Hepatocyte (in vitro differentiated cells): Measurements from ENCODE around the gene PLEKHA5. TPM values are rescaled to one million over a fixed set of nuclear protein-coding genes. Genes with fewer than 3 reads are reported as not detected.
A peak's percentile ranks its signal among the peaks of the same experiment; 100 is the strongest.

Experiments
- DNase-seq: peaks from one replicate; pipeline ENCODE4 v3.0.0-alpha.2; 2016; ENCODE audit warnings: low spot score
- H2AFZ ChIP-seq: fragments of 200-600 bp; sonication (generic); 2 replicates; pipeline ENCODE4 v1.6.0; 2016; ENCODE audit warnings: antibody characterized with exemption, mild to moderate bottlenecking
- H3K27ac ChIP-seq: fragments of 200-600 bp; sonication (generic); 2 replicates; pipeline ENCODE4 v1.5.1; 2016; ENCODE audit warnings: mild to moderate bottlenecking
- H3K27me3 ChIP-seq: fragments of 200-600 bp; sonication (generic); 2 replicates; pipeline ENCODE4 v1.6.1; 2016
- H3K36me3 ChIP-seq: fragments of 200-600 bp; sonication (generic); replicated peaks from 2 replicates; pipeline ENCODE4 v1.5.1; 2016; ENCODE audit warnings: low read depth; ENCODE audit not compliant: insufficient read depth
- H3K4me1 ChIP-seq: fragments of 200-600 bp; sonication (generic); 2 replicates; pipeline ENCODE4 v1.5.1; 2016; ENCODE audit warnings: mild to moderate bottlenecking, moderate library complexity; ENCODE audit not compliant: insufficient read depth
- H3K4me2 ChIP-seq: fragments of 200-600 bp; sonication (generic); 2 replicates; pipeline ENCODE4 v1.6.0; 2016
- H3K4me3 ChIP-seq: fragments of 200-600 bp; sonication (generic); 2 replicates; pipeline ENCODE4 v1.5.1; 2016; ENCODE audit warnings: mild to moderate bottlenecking
- H3K79me2 ChIP-seq: fragments of 200-600 bp; sonication (generic); 2 replicates; pipeline ENCODE4 v1.6.0; 2017; ENCODE audit warnings: mild to moderate bottlenecking
- H3K9me2 ChIP-seq: fragments of 200-600 bp; sonication (generic); replicated peaks from 2 replicates; pipeline ENCODE4 v1.6.0; 2017; ENCODE audit warnings: mild to moderate bottlenecking; ENCODE audit not compliant: insufficient read depth
- H3K9me3 ChIP-seq: fragments of 200-600 bp; sonication (generic); 2 replicates; pipeline ENCODE4 v1.5.1; 2016; ENCODE audit warnings: low read depth, mild to moderate bottlenecking
- H4K20me1 ChIP-seq: fragments of 200-600 bp; sonication (generic); 2 replicates; pipeline ENCODE4 v1.6.0; 2016; ENCODE audit warnings: mild to moderate bottlenecking; ENCODE audit not compliant: insufficient read depth, poor library complexity, severe bottlenecking
- EZH2 ChIP-seq: fragments of 200-600 bp; sonication (generic); IDR thresholded peaks from 2 replicates; pipeline ENCODE4 v1.6.1; 2016; ENCODE audit warnings: antibody characterized with exemption, mild to moderate bottlenecking, borderline replicate concordance
- EZH2phosphoT487 ChIP-seq: fragments of 200-600 bp; sonication (generic); IDR thresholded peaks from one replicate; pipeline ENCODE4 v1.6.1; 2018; ENCODE audit warnings: antibody characterized with exemption, mild to moderate bottlenecking, low read depth, moderate library complexity; ENCODE audit not compliant: unreplicated experiment, severe bottlenecking
- WGBS: methylation state at CpG from one replicate; pipeline ENCODE4 v1.1.6; 2016; ENCODE audit warnings: low lambda C conversion rate; ENCODE audit errors: missing lambda C conversion rate; 5-methylcytosine and 5-hydroxymethylcytosine counted together
- polyA plus RNA-seq: library from polyadenylated mRNA; unstranded; fragments of >200 nt; fragmentation: Nextera tagmentation; extraction: Ambion mirVana; gene quantifications from 2 replicates; pipeline ENCODE4 v1.2.1, GENCODE V29; 2016
- total RNA-seq: library from RNA; depleted of rRNA; stranded (reverse); fragments of >200 nt; gene quantifications from 2 replicates; pipeline ENCODE4 v1.2.3, GENCODE V29; 2014
- TF ChIP-seq, protein P1 (sequence below): fragments of 200-600 bp; sonication (generic); IDR thresholded peaks from 2 replicates; pipeline ENCODE4 v1.5.1; 2016; ENCODE audit warnings: antibody characterized with exemption, mild to moderate bottlenecking; ENCODE audit not compliant: poor library complexity

Gene PLEKHA5
- total and polyA plus RNA-seq, 2 experiments from 2014 or later: 32.2 to 39.6 TPM

DNA sequence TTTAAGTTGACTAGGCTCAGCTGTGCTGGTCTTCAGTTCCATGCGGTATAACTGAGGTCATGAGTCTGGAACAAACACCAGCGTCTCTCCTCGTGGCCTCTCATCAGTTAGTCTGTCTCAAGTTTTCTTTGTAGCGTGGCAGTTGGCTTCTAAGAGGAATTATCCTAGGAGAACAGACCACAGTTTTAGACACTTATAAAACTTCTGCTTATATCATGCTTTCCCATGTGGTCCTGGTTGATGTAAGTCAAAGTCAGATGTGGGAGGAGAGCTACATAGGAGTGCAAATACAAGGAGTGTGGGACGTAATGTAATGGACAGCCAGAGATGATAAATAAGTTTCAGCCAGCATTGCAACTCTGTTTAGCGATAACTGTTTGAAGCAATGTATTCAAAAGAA lies 14.8 kb downstream of the PLEKHA5 start:
- no peak for DNase-seq
- Histone ChIP-seq H3K4me1 (no peaks in the 10 kb centered on the region), H3K4me2 (no peak overlapping the region), H3K27ac (no peak overlapping the region), H4K20me1 (peaks cover 4% of the 10 kb centered on the region), H3K4me3 (no peak overlapping the region), H3K36me3 (no peaks in the 10 kb centered on the region), H2AFZ (no peak overlapping the region), H3K9me3 (no peaks in the 10 kb centered on the region), H3K27me3 (no peaks in the 10 kb centered on the region), H3K79me2 (peaks cover 88% of the 10 kb centered on the region), H3K9me2 (no peaks in the 10 kb centered on the region)
- WGBS: 84% methylated on average over 6 of the region's 6 CpGs
- TF ChIP-seq EZH2 (no peak), EZH2phosphoT487 (no peak)
- TF ChIP-seq, protein P1, sequence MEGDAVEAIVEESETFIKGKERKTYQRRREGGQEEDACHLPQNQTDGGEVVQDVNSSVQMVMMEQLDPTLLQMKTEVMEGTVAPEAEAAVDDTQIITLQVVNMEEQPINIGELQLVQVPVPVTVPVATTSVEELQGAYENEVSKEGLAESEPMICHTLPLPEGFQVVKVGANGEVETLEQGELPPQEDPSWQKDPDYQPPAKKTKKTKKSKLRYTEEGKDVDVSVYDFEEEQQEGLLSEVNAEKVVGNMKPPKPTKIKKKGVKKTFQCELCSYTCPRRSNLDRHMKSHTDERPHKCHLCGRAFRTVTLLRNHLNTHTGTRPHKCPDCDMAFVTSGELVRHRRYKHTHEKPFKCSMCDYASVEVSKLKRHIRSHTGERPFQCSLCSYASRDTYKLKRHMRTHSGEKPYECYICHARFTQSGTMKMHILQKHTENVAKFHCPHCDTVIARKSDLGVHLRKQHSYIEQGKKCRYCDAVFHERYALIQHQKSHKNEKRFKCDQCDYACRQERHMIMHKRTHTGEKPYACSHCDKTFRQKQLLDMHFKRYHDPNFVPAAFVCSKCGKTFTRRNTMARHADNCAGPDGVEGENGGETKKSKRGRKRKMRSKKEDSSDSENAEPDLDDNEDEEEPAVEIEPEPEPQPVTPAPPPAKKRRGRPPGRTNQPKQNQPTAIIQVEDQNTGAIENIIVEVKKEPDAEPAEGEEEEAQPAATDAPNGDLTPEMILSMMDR: no peak

DNA sequence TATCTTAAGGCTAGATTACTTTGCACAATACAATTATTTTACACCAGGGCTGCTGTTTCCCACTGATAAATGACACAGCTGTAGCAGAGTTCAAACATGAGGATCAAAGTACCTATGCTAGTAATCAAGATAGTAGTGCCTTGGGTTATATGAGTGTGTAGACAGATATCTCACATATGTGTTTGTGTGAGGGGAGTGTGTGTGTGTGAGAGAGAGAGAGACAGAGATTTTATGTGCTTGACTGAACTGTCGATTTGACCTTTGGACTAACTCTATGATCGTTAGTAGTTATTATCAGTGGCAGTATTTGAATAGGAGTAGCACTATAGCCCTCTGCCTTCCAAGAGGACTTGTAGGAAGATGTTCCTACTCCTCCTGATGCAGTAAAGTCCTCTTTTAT lies 15.5 kb downstream of the PLEKHA5 start:
- Histone ChIP-seq H4K20me1 (no peaks in the 10 kb centered on the region), H3K79me2 (peaks cover 88% of the 10 kb centered on the region), H3K9me2 (no peaks in the 10 kb centered on the region), H3K4me1 (no peaks in the 10 kb centered on the region), H3K27ac (no peak overlapping the region), H3K4me3 (no peak overlapping the region), H3K9me3 (no peaks in the 10 kb centered on the region), H3K27me3 (no peaks in the 10 kb centered on the region), H3K4me2 (no peak overlapping the region), H2AFZ (no peak overlapping the region), H3K36me3 (no peaks in the 10 kb centered on the region)
- WGBS: 61% methylated on average over 2 of the region's 2 CpGs
- peak; percentile 49 for DNase-seq
- no peak for TF ChIP-seq EZH2phosphoT487
- TF ChIP-seq, protein P1: no peak

DNA sequence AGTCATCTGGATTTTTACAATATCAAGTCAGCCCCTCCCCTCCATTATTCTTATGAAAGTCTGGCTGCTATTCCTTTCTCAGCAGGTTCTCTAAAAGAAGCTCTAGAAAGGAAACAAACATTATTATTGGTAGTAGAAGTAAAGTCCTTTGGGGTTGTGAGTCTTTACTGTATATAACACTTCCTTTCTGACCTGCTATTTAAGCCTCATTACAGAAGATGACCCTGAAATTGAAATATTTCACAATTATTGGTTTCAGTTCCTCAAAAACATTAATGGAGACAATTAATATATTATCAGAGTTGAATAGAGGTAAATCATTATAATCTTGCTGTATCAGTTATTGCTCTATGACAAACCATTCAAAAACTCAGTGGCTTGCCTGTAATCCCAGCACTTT lies 19.3 kb downstream of the PLEKHA5 start:
- Histone ChIP-seq H3K9me2 (no peaks in the 10 kb centered on the region), H3K4me2 (no peak overlapping the region), H3K9me3 (no peaks in the 10 kb centered on the region), H3K4me3 (no peak overlapping the region), H3K27ac (no peak overlapping the region), H3K79me2 (peaks cover 88% of the 10 kb centered on the region), H4K20me1 (no peaks in the 10 kb centered on the region), H2AFZ (no peak overlapping the region), H3K27me3 (no peaks in the 10 kb centered on the region), H3K36me3 (no peaks in the 10 kb centered on the region), H3K4me1 (no peaks in the 10 kb centered on the region)
- no peak for DNase-seq
- no peak for TF ChIP-seq EZH2phosphoT487
- TF ChIP-seq, protein P1: no peak

DNA sequence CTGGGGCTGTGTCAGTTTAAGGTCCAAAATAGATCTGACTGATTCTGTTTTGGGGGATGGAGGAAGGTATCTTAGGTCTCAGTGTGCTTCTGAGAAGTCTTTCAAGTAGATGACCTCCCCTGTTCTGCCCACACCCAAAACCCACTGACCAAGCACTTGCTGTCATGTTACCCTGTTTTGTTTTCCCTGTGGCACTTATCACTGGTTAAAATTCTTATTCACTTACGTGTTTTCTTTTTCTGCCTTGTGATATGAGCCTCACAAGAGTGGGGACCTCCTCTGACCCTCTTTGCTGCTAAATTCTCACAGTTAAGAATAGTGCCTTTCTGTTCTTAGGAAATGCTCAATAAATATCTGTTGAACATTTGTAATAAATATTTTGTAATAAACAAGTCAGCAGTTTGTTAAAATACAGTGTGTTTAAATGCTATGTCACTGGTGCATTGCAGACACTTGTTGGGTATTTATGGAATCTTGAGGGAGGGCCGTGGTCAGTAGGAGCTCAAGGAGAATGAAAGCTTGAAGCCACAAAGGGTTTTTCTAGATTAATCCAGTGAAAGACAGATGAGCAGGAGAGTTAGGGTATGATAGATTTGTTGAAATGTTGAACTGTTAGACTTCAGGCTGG lies 20.9 kb downstream of the PLEKHA5 start:
- Histone ChIP-seq H3K9me2 (no peaks in the 10 kb centered on the region), H2AFZ (no peak overlapping the region), H3K27me3 (no peaks in the 10 kb centered on the region), H3K4me1 (no peaks in the 10 kb centered on the region), H3K4me2 (no peak overlapping the region), H3K36me3 (no peaks in the 10 kb centered on the region), H3K79me2 (peaks cover 95% of the 10 kb centered on the region), H3K9me3 (no peaks in the 10 kb centered on the region), H3K4me3 (no peak overlapping the region), H4K20me1 (no peaks in the 10 kb centered on the region), H3K27ac (no peak overlapping the region)
- 84% methylated on average over 2 of the region's 2 CpGs for WGBS
- TF ChIP-seq EZH2phosphoT487 (no peak), EZH2 (no peak)
- TF ChIP-seq, protein P1: no peak
- DNase-seq: no peak
